ENCODE results near the gene MRGPRF.
"Not testable (repeated sequence)": the region's sequence is repeated elsewhere in the genome, so short reads cannot be mapped to it uniquely, and the experiment has no call there.

The MRGPRF gene

GRCh38 chr11:68980776-68981065 is 32.3 kb downstream of the MRGPRF start, which contains the start of gene MRGPRD:
TSS of gene MRGPRD (minus strand) at chr11:68980986. CDS start at chr11:68980986, 0 bp downstream.
- DNase-seq, result no peak

- DNase-seq, result no peak
These were observed 32.9 kb downstream of the MRGPRF start for GRCh38 chr11:68979931-68980775.

- DNase-seq, result no peak
These were observed 34.0 kb downstream of the MRGPRF start for GRCh38 chr11:68978931-68979594.

- no peak for DNase-seq
These were observed 34.5 kb downstream of the MRGPRF start for GRCh38 chr11:68978626-68978930.

- DNase-seq, result no peak
These were observed 35.0 kb downstream of the MRGPRF start for GRCh38 chr11:68977781-68978625.

GRCh38 chr11:68976563-68976962 is 36.5 kb downstream of the MRGPRF start:
- no peak for DNase-seq

GRCh38 chr11:68976095-68976494 is 37.0 kb downstream of the MRGPRF start:
- no peak for DNase-seq

GRCh38 chr11:68974421-68975194 is 38.4 kb downstream of the MRGPRF start:
- no peak for DNase-seq

- not testable (repeated sequence) for DNase-seq
These were observed 39.3 kb downstream of the MRGPRF start for GRCh38 chr11:68973706-68974105.

- DNase-seq, result no peak
These were observed 39.8 kb downstream of the MRGPRF start for GRCh38 chr11:68973219-68973618.

- no peak for DNase-seq
These were observed 42.0 kb downstream of the MRGPRF start for GRCh38 chr11:68970921-68971636.

GRCh38 chr11:68969386-68969785 is 43.7 kb downstream of the MRGPRF start:
- no peak for DNase-seq

GRCh38 chr11:68968306-68969250 is 44.5 kb downstream of the MRGPRF start:
- no peak for DNase-seq

- no peak for DNase-seq
These were observed 45.9 kb downstream of the MRGPRF start for GRCh38 chr11:68966894-68967780.

- no peak for DNase-seq
These were observed 46.9 kb downstream of the MRGPRF start for GRCh38 chr11:68965901-68966853.

- no peak for DNase-seq
These were observed 49.3 kb downstream of the MRGPRF start for GRCh38 chr11:68963779-68964178.

GRCh38 chr11:68962527-68963250 is 50.4 kb downstream of the MRGPRF start:
- no peak for DNase-seq

- DNase-seq, result no peak
These were observed 51.8 kb downstream of the MRGPRF start for GRCh38 chr11:68961245-68961644.
